HG03175 (cell line): ENCODE results near the gene LIN7C.
"Not testable (repeated sequence)": the region's sequence is repeated elsewhere in the genome, so short reads cannot be mapped to it uniquely, and the experiment has no call there.

Experiments
- ATAC-seq: cut with Tn5 transposase; IDR thresholded peaks from one replicate; pipeline ENCODE4 v1.9.1; 2021; ENCODE audit warnings: mild to moderate bottlenecking, moderate library complexity; ENCODE audit not compliant: unreplicated experiment

LIN7C gene

DNA sequence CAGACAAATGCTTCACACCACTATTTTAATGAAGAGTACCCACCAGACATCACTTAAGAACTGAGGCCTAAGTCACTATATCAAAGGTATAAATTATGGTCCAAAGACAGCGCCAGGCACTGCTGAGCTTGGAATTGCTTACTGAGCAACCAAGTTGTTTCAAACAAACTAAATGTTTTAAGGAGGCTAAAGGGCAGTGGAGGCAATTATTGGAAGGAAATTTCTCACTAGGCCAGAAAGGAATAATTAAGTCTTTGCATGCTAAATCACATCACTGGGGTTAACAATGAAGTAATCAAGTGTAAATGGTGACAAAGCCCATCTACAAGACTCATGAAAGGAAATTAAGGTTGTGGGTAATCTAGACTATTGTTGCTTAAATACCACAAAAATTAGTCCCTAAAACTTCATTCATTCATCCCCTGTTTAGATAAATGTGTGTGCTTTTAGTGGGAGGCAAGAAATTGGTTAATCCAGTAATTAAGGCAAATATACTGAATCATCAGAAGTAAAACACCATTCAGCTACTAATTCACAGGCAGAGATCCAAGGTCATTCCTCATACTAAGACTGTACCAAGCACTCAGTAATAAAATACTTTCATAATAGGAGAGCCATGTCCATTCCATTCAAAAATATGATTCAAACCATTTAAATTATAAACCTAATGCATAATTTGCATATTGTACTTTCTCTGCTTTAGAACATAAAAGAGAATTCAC is 55.2 kb downstream of the LIN7C start:
- ATAC-seq: no peak

GRCh38 chr11:27448184-27448540 is 58.4 kb downstream of the LIN7C start:
- ATAC-seq: not testable (repeated sequence)

GRCh38 chr11:27447288-27448183 is 59.0 kb downstream of the LIN7C start:
- no peak for ATAC-seq

- no peak for ATAC-seq
Measured at GRCh38 chr11:27445625-27446024, 60.9 kb downstream of the LIN7C start.

GRCh38 chr11:27444801-27445215 is 61.8 kb downstream of the LIN7C start:
- ATAC-seq: no peak
